H1 (cell line): ENCODE data around the gene ACO1. TPM values are rescaled to one million over a fixed set of nuclear protein-coding genes. Genes with fewer than 3 reads are reported as not detected.

Experiments used
- CTCF ChIA-PET: fragments of 300-600 bp; sonication (Branson Sonifier 250); formaldehyde crosslinking; loops from one replicate; lab custom pipeline; 2021; ENCODE audit not compliant: partially characterized antibody; lab: Charles Lee
- POLR2A ChIA-PET: fragments of 300-600 bp; sonication (Branson Sonifier 250); formaldehyde crosslinking; loops from one replicate; lab custom pipeline; 2021; ENCODE audit warnings: inconsistent platforms; ENCODE audit not compliant: partially characterized antibody; lab: Charles Lee
- DNase-seq, 2 experiments: peaks; one replicate each; pipeline versions ENCODE4 v3.0.0 to v3.0.0-alpha.2; 2010 to 2022; ENCODE audit warnings: low spot score in 2 of 2, low read depth in 1 of 2, mixed read lengths in 1 of 2
- FAIRE-seq: peaks from 2 replicates; lab custom pipeline; 2011; peaks lifted over from hg19 to GRCh38; lab: Jason Lieb, UNC
- H2AFZ ChIP-seq: 2 replicates; pipeline ENCODE4 v1.8.1; 2012; ENCODE audit warnings: low read length, inconsistent platforms
- H2AK5ac ChIP-seq: 2 replicates; pipeline ENCODE4 v1.6.1; 2013; ENCODE audit warnings: low read depth, low read length
- H2BK120ac ChIP-seq: replicated peaks from 2 replicates; pipeline ENCODE3; 2013; ENCODE audit warnings: low read depth, low read length, inconsistent platforms
- H2BK12ac ChIP-seq: 2 replicates; pipeline ENCODE4 v1.6.1; 2013; ENCODE audit warnings: low read depth, low read length
- H2BK15ac ChIP-seq: 2 replicates; pipeline ENCODE4 v1.6.1; 2013; ENCODE audit warnings: low read length
- H2BK20ac ChIP-seq: 2 replicates; pipeline ENCODE4 v1.6.1; 2013; ENCODE audit warnings: low read length
- H2BK5ac ChIP-seq: 2 replicates; pipeline ENCODE4 v1.6.1; 2013; ENCODE audit warnings: low read depth, low read length
- H3K14ac ChIP-seq: 2 replicates; pipeline ENCODE4 v1.6.1; 2013; ENCODE audit warnings: inconsistent platforms; ENCODE audit not compliant: insufficient read length
- H3K18ac ChIP-seq: 2 replicates; pipeline ENCODE4 v1.6.1; 2013; ENCODE audit warnings: low read length; ENCODE audit errors: extremely low read depth
- H3K23ac ChIP-seq: 2 replicates; pipeline ENCODE4 v1.6.1; 2013; ENCODE audit warnings: inconsistent platforms; ENCODE audit not compliant: insufficient read length
- H3K23me2 ChIP-seq: 2 replicates; pipeline ENCODE4 v1.6.1; 2013; ENCODE audit warnings: low read depth, low read length
- H3K27ac ChIP-seq: 2 replicates; pipeline ENCODE4 v1.6.1; 2011; ENCODE audit warnings: low read depth, low read length, inconsistent platforms
- H3K27me3 ChIP-seq, 4 experiments: replicated peaks in 1 of 4; 1 replicate in 1 of 4; 2 replicates in 3 of 4; pipeline versions ENCODE4 v1.6.1 to v1.8.1; 2011 to 2013; ENCODE audit warnings: low read length in 3 of 4, mild to moderate bottlenecking in 3 of 4, inconsistent platforms in 2 of 4, mixed read lengths in 2 of 4, moderate library complexity in 1 of 4; ENCODE audit not compliant: control insufficient read depth in 3 of 4, insufficient read depth in 3 of 4; ENCODE audit errors: extremely low read depth in 1 of 4
- H3K36me3 ChIP-seq, 4 experiments: 2 replicates each; pipeline versions ENCODE4 v1.6.1 to v1.8.1; 2011 to 2013; ENCODE audit warnings: mild to moderate bottlenecking in 4 of 4, low read length in 3 of 4, moderate library complexity in 2 of 4, control low read depth in 1 of 4, inconsistent platforms in 1 of 4; ENCODE audit not compliant: insufficient read depth in 4 of 4, control insufficient read depth in 2 of 4
- H3K4ac ChIP-seq: replicated peaks from 2 replicates; pipeline ENCODE3; 2013; ENCODE audit warnings: low read length, low read depth, mixed read lengths, inconsistent platforms; ENCODE audit not compliant: insufficient read length
- H3K4me1 ChIP-seq, 4 experiments: replicated peaks in 1 of 4; 1 replicate in 1 of 4; 2 replicates in 3 of 4; pipeline versions ENCODE4 v1.6.1 to v1.8.1; 2011 to 2013; ENCODE audit warnings: low read length in 3 of 4, inconsistent platforms in 2 of 4, mixed read lengths in 1 of 4; ENCODE audit not compliant: insufficient read depth in 4 of 4, control insufficient read depth in 3 of 4
- H3K4me2 ChIP-seq, 2 experiments: 2 replicates each; pipeline versions ENCODE4 v1.6.1 to v1.8.1; 2011 to 2013; ENCODE audit warnings: low read depth in 2 of 2, low read length in 2 of 2, control low read depth in 1 of 2, inconsistent platforms in 1 of 2, mild to moderate bottlenecking in 1 of 2; ENCODE audit not compliant: insufficient read depth in 1 of 2
- H3K4me3 ChIP-seq, 4 experiments: fragments of 200-600, 300-600 bp in 1 of 4; sonication (generic), shearing (Covaris generic), sonication (Bioruptor Twin) in 1 of 4; 2 replicates each; pipeline versions ENCODE4 v1.5.1 to v1.8.1; 2011 to 2016; ENCODE audit warnings: low read length in 4 of 4, low read depth in 3 of 4, control low read depth in 2 of 4, inconsistent platforms in 2 of 4, mild to moderate bottlenecking in 2 of 4, mixed read lengths in 1 of 4, moderate library complexity in 1 of 4; ENCODE audit not compliant: insufficient read depth in 2 of 4; ENCODE audit errors: extremely low read depth in 1 of 4
- H3K56ac ChIP-seq: replicated peaks from 2 replicates; pipeline ENCODE3; 2013; ENCODE audit warnings: low read depth, mild to moderate bottlenecking, mixed read lengths, low read length, inconsistent platforms; ENCODE audit not compliant: insufficient read length
- H3K79me1 ChIP-seq: 2 replicates; pipeline ENCODE4 v1.6.1; 2013; ENCODE audit warnings: low read depth, low read length, control low read depth
- H3K79me2 ChIP-seq, 2 experiments: 2 replicates each; pipeline versions ENCODE4 v1.6.1 to v1.8.1; 2012 to 2013; ENCODE audit warnings: low read length in 2 of 2, mild to moderate bottlenecking in 2 of 2, inconsistent platforms in 1 of 2; ENCODE audit not compliant: insufficient read depth in 2 of 2, control insufficient read depth in 1 of 2
- H3K9ac ChIP-seq, 4 experiments: replicated peaks in 1 of 4; 1 replicate in 1 of 4; 2 replicates in 3 of 4; pipeline versions ENCODE4 v1.6.1 to v1.8.1; 2011 to 2013; ENCODE audit warnings: low read depth in 3 of 4, low read length in 3 of 4, control low read depth in 2 of 4, mild to moderate bottlenecking in 2 of 4, moderate library complexity in 2 of 4, inconsistent platforms in 1 of 4; ENCODE audit errors: extremely low read depth in 1 of 4
- H3K9me3 ChIP-seq, 2 experiments: 2 replicates each; pipeline versions ENCODE4 v1.6.1 to v1.8.1; 2012 to 2013; ENCODE audit warnings: mild to moderate bottlenecking in 2 of 2, moderate library complexity in 2 of 2, control low read depth in 1 of 2, inconsistent platforms in 1 of 2, low read depth in 1 of 2, low read length in 1 of 2, mixed read lengths in 1 of 2; ENCODE audit not compliant: insufficient read depth in 2 of 2
- H4K20me1 ChIP-seq, 2 experiments: replicated peaks in 1 of 2; 2 replicates each; pipeline versions ENCODE3 to v1.8.1; 2011 to 2013; ENCODE audit warnings: inconsistent platforms in 2 of 2, low read length in 2 of 2, mild to moderate bottlenecking in 1 of 2; ENCODE audit not compliant: insufficient read depth in 2 of 2, control insufficient read depth in 1 of 2
- H4K5ac ChIP-seq: 2 replicates; pipeline ENCODE4 v1.6.1; 2013; ENCODE audit warnings: low read length, low read depth, mixed read lengths, inconsistent platforms; ENCODE audit not compliant: insufficient read length
- H4K8ac ChIP-seq: 2 replicates; pipeline ENCODE4 v1.8.0; 2013; ENCODE audit warnings: mild to moderate bottlenecking, moderate library complexity, low read length, inconsistent platforms; ENCODE audit not compliant: insufficient read depth; ENCODE audit errors: extremely low read depth
- H4K91ac ChIP-seq: replicated peaks from 2 replicates; pipeline ENCODE3; 2013; ENCODE audit warnings: low read length, mixed read lengths, inconsistent platforms; ENCODE audit not compliant: insufficient read length
- CHD2 ChIP-seq: IDR thresholded peaks from 2 replicates; pipeline ENCODE4 v1.6.1; 2012; ENCODE audit warnings: low read length, improper control_type of control experiment
- GABPA ChIP-seq: IDR thresholded peaks from 2 replicates; pipeline ENCODE4 v1.6.1; 2011; ENCODE audit warnings: mild to moderate bottlenecking, low read length, moderate library complexity, borderline replicate concordance; ENCODE audit not compliant: insufficient read depth
- KDM1A ChIP-seq: fragments of 200-600, 300-600 bp; sonication (generic); IDR thresholded peaks from 2 replicates; pipeline ENCODE4 v1.7.1; 2016; ENCODE audit warnings: mild to moderate bottlenecking, low read length, borderline replicate concordance
- RBBP5 ChIP-seq: IDR thresholded peaks from 2 replicates; pipeline ENCODE4 v1.7.1; 2012; ENCODE audit warnings: low read depth, mild to moderate bottlenecking, inconsistent platforms, low read length, moderate library complexity, borderline replicate concordance
- WGBS, 2 experiments: shearing (Covaris generic) in 1 of 2; methylation state at CpG; one replicate each; pipeline versions ENCODE4 v1.1.6 to v1.1.7; 2013 to 2015; ENCODE audit warnings: low lambda C conversion rate in 2 of 2, mixed read lengths in 2 of 2, inconsistent platforms in 1 of 2, low coverage in 1 of 2, missing lambda C conversion rate in 1 of 2; ENCODE audit not compliant: insufficient replicate concordance in 2 of 2, insufficient coverage in 1 of 2, insufficient read length in 1 of 2; ENCODE audit errors: extremely low coverage in 1 of 2, missing lambda C conversion rate in 1 of 2; 5-methylcytosine and 5-hydroxymethylcytosine counted together
- polyA plus RNA-seq, 7 experiments: library from polyadenylated mRNA; depleted of rRNA in 3 of 7; stranded (reverse) in 5 of 7; unstranded in 2 of 7; fragments of >200 nt in 5 of 7; fragments of 200-250 nt in 2 of 7; gene quantifications; 1 replicate in 5 of 7; 2 replicates in 1 of 7; 4 replicates in 1 of 7; pipeline versions ENCODE4 v1.2.1 to v1.2.3, GENCODE V29; 2011 to 2013; ENCODE audit warnings: missing spikeins in 2 of 7, mixed read lengths in 2 of 7
- total RNA-seq: library from RNA; stranded (reverse); fragmentation: NEBNext Ultra II Directional; extraction: Animal tissue kit (Norgen Biotek cat#: 25700); gene quantifications from 2 replicates; pipeline ENCODE4 v1.2.1, GENCODE V29; 2021
- TF ChIP-seq, protein P1 (sequence below): IDR thresholded peaks from 2 replicates; pipeline ENCODE4 v1.6.1; 2011; ENCODE audit warnings: low read depth, mild to moderate bottlenecking, low read length; ENCODE audit not compliant: insufficient read depth

The ACO1 gene
- total and polyA plus RNA-seq, 2 of the 8 experiments (the other 6 are each of a cell fraction or from before 2014, with no cell fraction given), result 39.3 to 49.8 TPM

DNA sequence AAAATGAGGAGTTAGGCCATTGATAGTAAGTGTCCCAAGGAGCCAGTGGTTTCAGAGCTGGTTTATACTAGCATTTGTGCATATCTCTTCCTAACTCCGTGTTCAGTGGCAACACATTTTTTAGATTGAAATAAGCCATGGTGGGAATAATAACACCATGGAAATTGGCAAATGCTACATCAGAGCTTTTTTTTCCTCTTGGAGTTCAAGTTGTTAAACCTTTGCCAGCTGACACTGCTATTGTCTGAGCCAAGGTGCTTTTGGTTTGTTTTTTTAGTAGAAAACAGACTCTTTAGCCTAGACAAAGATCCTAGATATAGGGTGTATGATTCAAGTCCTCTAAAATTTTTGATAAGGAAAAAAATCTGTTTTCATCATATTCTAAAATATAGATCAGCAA lies 2.8 kb downstream of the ACO1 start:
- no peak overlapping the region for H4K91ac ChIP-seq
- H3K27me3 ChIP-seq, result peaks cover 2 to 15% (median 8%) of the 10 kb centered on the region in 4 experiments
- CTCF ChIA-PET, result interaction anchor here (0.6 to 1.7 kb wide), 4 partner anchors 11 to 192 kb away, joined by 3 to 4 read pairs (median 4); partner anchors contain the start of gene RIGI
- peaks cover 7% of the 10 kb centered on the region for H3K23me2 ChIP-seq
- H2BK5ac ChIP-seq, result no peak overlapping the region
- FAIRE-seq, result no peak
- no peaks in the 10 kb centered on the region for H4K20me1 ChIP-seq
- H3K18ac ChIP-seq, result no peak overlapping the region
- peaks cover 0 to 27% of the 10 kb centered on the region in 2 experiments; a peak in 2 of 4 replicates for H3K79me2 ChIP-seq
- H3K4ac ChIP-seq, result no peak overlapping the region
- no peaks in the 10 kb centered on the region for H3K36me3 ChIP-seq
- no peak overlapping the region for H3K9ac ChIP-seq
- peaks cover 0 to 4% (median 3%) of the 10 kb centered on the region in 4 experiments; a peak in 3 of 7 replicates for H3K4me1 ChIP-seq
- no peak overlapping the region for H2BK15ac ChIP-seq
- H3K27ac ChIP-seq, result no peak overlapping the region
- H3K23ac ChIP-seq, result no peak overlapping the region
- no peak overlapping the region for H2AK5ac ChIP-seq
- no peak overlapping the region for H2BK120ac ChIP-seq
- no peak overlapping the region for H4K8ac ChIP-seq
- H3K9me3 ChIP-seq, result no peaks in the 10 kb centered on the region
- H3K56ac ChIP-seq, result no peak overlapping the region
- no peak overlapping the region for H2AFZ ChIP-seq
- H3K4me3 ChIP-seq, result no peak overlapping the region
- H3K4me2 ChIP-seq, result no peak overlapping the region
- no peak overlapping the region for H2BK12ac ChIP-seq
- WGBS, 2 experiments, result 94% methylated on average over 1 of the region's 1 CpG; no CpG with 5 or more reads in 1 of the 2 experiments
- no peak overlapping the region for H2BK20ac ChIP-seq
- no peak overlapping the region for H3K14ac ChIP-seq
- POLR2A ChIA-PET, result no interaction called here
- H4K5ac ChIP-seq, result no peak overlapping the region
- peaks cover 2% of the 10 kb centered on the region; the same call in 1 of the 2 replicates for H3K79me1 ChIP-seq
- no peak for DNase-seq
- TF ChIP-seq RBBP5 (no peak), KDM1A (no peak), GABPA (no peak), CHD2 (no peak)
- TF ChIP-seq, protein P1, sequence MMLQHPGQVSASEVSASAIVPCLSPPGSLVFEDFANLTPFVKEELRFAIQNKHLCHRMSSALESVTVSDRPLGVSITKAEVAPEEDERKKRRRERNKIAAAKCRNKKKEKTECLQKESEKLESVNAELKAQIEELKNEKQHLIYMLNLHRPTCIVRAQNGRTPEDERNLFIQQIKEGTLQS, result no peak
